Lower leg skin (tissue), 4 donors: ENCODE results near the gene ANKRD17. TPM values are rescaled to one million over a fixed set of nuclear protein-coding genes. Genes with fewer than 3 reads are reported as not detected.
"Not testable (repeated sequence)": the region's sequence is repeated elsewhere in the genome, so short reads cannot be mapped to it uniquely, and the experiment has no call there.

Experiments
- DNase-seq, 2 donors: peaks; one replicate each; pipeline ENCODE4 v3.0.0-alpha.2; 2019; ENCODE audit warnings: low spot score in 2 of 2
- H3K4me3 ChIP-seq: fragments of 200-600 bp; sonication (generic); 2 replicates; pipeline ENCODE4 v1.5.1; 2017; ENCODE audit warnings: mild to moderate bottlenecking, low read depth; ENCODE audit not compliant: poor library complexity, severe bottlenecking
- POLR2A ChIP-seq, 2 donors: fragments of 450-650 bp; IDR thresholded peaks; one replicate each; pipeline ENCODE4 v1.6.1; 2016 to 2017; ENCODE audit warnings: antibody characterized with exemption in 2 of 2, mild to moderate bottlenecking in 1 of 2, moderate library complexity in 1 of 2
- WGBS, 2 donors: methylation state at CpG; one replicate each; pipeline ENCODE4 v1.1.5; 2018; 5-methylcytosine and 5-hydroxymethylcytosine counted together
- intact Hi-C: fragments of 100-400 bp; cut with DNase I; formaldehyde crosslinking; loops from one replicate; pipeline ENCODE4 v1.15.0; 2023; ENCODE audit warnings: low total_unique reads
- total RNA-seq, 4 donors: library from RNA; depleted of rRNA; stranded (reverse); fragments of >200 nt; gene quantifications; one replicate each; pipeline ENCODE4 v1.1.0, GENCODE V29; 2016
- TF ChIP-seq, protein P1 (sequence below), 3 donors: fragments of 450-650 bp; IDR thresholded peaks; one replicate each; pipeline ENCODE4 v1.5.1; 2016; ENCODE audit warnings: antibody characterized with exemption in 3 of 3, mild to moderate bottlenecking in 3 of 3, moderate library complexity in 2 of 3

The ANKRD17 gene
- total RNA-seq, 4 donors from 2014 or later = 48.0 to 64.1 (median 57.0) TPM

DNA sequence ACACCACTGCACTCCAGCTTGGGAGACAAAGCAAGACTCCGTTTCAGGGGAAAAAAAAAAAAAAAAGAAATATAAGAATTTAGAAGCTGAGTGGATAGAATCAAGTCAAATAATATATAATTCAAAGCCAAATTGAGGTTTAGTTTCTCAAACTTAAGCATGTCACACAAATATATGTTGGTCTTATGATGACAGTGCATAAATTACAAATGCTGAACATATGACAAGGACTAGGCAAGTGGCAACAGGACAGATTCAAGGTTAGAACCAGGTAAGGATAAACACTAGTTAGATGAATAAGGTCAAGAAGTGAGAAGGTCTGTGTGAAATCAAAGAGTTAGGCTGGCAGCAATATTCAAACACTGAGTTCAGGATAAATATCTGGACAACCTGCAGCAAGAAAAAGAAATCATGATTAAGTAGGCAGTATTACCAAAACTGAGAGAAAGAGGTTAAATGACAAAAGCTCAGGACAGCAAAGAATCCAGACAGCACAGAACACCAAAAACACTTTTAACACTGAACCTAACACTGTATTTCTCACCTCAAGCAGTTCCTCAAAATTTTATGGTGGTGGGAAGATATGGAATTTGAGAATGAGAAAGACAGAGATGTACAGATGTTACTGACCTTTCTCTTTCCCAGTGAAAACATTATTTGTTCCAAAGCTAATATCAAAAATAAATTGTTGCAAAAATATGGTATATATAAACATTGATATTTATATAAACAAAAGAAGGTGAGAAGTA lies 45.4 kb downstream of the ANKRD17 start:
- WGBS, 2 donors = 91% methylated on average over 1 of the region's 1 CpG
- no peak overlapping the region for H3K4me3 ChIP-seq
- intact Hi-C loops = no loop called here
- DNase-seq = no peak
- TF ChIP-seq, protein P1, sequence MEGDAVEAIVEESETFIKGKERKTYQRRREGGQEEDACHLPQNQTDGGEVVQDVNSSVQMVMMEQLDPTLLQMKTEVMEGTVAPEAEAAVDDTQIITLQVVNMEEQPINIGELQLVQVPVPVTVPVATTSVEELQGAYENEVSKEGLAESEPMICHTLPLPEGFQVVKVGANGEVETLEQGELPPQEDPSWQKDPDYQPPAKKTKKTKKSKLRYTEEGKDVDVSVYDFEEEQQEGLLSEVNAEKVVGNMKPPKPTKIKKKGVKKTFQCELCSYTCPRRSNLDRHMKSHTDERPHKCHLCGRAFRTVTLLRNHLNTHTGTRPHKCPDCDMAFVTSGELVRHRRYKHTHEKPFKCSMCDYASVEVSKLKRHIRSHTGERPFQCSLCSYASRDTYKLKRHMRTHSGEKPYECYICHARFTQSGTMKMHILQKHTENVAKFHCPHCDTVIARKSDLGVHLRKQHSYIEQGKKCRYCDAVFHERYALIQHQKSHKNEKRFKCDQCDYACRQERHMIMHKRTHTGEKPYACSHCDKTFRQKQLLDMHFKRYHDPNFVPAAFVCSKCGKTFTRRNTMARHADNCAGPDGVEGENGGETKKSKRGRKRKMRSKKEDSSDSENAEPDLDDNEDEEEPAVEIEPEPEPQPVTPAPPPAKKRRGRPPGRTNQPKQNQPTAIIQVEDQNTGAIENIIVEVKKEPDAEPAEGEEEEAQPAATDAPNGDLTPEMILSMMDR (IDR thresholded peaks at IDR 0.05) = no peak
- no peak for TF ChIP-seq POLR2A (IDR thresholded peaks at IDR 0.05)

DNA sequence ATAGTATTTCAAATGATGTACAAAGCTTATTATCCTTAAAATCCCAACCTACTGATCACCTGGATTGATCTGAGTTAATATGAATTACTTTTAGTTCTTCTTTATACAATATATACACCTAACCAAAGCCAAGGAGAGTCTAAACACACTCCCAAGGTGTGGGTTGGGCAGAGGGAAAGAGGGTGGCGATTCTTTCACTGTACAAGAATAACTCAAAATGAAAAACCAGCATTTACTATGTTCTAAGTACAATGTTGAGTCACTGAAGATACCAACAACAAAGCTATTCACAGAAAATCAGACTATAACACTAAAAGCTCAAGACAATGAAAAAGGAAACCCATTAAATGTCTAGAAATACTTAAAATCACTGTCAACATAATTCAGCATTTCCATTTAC lies 46.6 kb downstream of the ANKRD17 start:
- WGBS, 2 donors = 88 to 95% methylated on average over 1 of the region's 1 CpG
- no peak overlapping the region for H3K4me3 ChIP-seq
- TF ChIP-seq POLR2A (IDR thresholded peaks at IDR 0.05) = no peak
- TF ChIP-seq, protein P1 (IDR thresholded peaks at IDR 0.05) = no peak
- intact Hi-C loops = no loop called here
- DNase-seq = no peak

DNA sequence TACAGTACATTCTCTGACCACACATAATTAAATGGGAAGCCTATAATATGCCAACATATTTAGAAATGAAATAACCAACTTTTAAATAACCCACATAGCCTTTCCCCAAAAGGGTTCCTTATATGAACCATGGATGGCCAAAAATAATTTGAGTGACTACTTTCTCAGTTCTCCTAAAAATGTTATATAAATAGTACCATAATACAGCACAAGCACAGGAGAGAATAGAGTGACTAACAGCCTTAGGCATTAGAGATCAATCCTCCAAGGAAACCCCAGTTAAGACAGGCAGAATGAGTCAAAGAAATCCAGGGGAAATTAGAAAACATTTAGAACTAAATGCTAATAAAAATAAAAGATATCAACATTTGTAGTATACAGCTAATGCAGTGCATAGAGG lies 50.2 kb downstream of the ANKRD17 start:
- no peak for DNase-seq
- H3K4me3 ChIP-seq = no peak overlapping the region
- no peak for TF ChIP-seq POLR2A (IDR thresholded peaks at IDR 0.05)
- TF ChIP-seq, protein P1 (IDR thresholded peaks at IDR 0.05) = no peak
- intact Hi-C loops = no loop called here

DNA sequence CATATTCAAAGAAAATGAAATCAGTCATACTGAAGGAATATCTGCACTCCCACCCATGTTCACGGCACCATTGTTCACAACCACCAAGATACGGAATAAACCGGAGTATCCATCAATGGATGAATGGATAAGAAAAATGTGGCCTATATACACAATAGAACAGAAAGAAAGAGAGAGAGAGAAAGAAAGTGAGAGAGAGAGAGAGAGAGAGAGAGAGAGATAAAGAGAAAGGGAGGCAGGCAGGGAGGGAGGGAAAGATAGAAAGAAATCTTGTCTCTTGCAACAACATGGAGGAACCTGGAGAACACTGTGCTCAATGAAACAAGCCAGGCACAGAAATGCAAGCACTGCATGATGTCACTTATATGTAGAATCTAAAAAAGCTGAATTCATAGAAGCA lies 52.4 kb downstream of the ANKRD17 start:
- intact Hi-C loops = no loop called here
- TF ChIP-seq, protein P1 (IDR thresholded peaks at IDR 0.05) = no peak
- no peak for TF ChIP-seq POLR2A (IDR thresholded peaks at IDR 0.05)
- WGBS, 2 donors = 97% methylated on average over 3 of the region's 3 CpGs
- DNase-seq = no peak
- H3K4me3 ChIP-seq = no peak overlapping the region

DNA sequence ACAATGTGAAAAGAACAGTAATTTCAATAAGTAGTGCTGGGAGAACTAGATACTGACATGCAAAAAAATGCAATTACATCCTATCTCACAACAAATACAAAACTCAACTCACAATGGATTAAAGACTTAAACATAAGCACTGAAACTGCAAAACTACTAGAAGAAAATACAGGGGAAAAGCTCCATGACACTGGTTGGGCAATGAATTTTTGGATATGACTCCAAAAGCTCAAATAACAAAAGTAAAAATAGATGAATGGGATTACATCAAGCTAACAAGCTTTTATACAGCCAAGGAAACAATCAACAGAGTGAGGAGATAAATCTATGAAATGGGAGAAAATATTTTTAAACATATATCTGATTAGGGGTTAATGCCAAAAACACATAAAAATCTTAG lies 53.1 kb downstream of the ANKRD17 start:
- DNase-seq = no peak
- intact Hi-C loops = no loop called here
- no peak for TF ChIP-seq POLR2A (IDR thresholded peaks at IDR 0.05)
- TF ChIP-seq, protein P1 (IDR thresholded peaks at IDR 0.05) = no peak
- no peak overlapping the region for H3K4me3 ChIP-seq

DNA sequence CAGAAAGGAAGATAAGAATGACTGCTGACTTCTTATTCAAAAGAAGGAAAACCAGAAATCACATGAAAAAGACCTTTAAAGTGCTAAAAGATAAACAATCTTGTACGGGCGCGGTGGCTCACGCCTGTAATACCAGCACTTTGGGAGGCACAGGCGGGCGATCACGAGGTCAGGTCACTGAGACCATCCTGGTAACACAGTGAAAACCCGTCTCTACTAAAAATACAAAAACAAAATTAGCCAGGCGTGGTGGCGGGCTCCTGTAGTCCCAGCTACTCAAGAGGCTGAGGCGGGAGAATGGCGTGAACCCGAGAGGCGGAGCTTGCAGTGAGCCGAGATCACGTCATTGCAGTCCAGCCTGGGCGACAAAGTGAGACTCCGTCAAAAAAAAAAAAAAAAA lies 54.6 kb downstream of the ANKRD17 start:
- intact Hi-C loops, H3K4me3 ChIP-seq, DNase-seq: not testable (repeated sequence)
- 94 to 99% methylated on average over 18 of the region's 18 CpGs for WGBS, 2 donors
